Measurements from ENCODE around the gene GLRA3.

DNA sequence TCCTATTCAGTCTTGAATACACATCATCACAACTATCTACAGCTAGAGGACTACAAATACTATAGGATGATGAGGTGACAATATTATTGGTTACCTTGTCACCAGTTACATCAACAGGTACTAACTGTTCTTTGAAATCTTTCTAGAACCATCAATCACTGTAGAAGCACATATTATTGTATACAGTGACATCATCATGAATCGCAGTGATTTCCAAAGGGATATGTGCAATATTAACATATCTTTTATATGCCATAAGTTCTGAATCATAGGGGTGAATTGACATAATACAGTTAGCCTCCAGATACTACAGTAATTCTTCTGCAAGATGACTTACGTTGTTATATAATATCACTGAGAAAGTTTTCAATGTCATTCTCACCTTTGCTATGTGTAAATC, 201.6 kb downstream of the GLRA3 start:
- TF ChIP-seq, protein P1, sequence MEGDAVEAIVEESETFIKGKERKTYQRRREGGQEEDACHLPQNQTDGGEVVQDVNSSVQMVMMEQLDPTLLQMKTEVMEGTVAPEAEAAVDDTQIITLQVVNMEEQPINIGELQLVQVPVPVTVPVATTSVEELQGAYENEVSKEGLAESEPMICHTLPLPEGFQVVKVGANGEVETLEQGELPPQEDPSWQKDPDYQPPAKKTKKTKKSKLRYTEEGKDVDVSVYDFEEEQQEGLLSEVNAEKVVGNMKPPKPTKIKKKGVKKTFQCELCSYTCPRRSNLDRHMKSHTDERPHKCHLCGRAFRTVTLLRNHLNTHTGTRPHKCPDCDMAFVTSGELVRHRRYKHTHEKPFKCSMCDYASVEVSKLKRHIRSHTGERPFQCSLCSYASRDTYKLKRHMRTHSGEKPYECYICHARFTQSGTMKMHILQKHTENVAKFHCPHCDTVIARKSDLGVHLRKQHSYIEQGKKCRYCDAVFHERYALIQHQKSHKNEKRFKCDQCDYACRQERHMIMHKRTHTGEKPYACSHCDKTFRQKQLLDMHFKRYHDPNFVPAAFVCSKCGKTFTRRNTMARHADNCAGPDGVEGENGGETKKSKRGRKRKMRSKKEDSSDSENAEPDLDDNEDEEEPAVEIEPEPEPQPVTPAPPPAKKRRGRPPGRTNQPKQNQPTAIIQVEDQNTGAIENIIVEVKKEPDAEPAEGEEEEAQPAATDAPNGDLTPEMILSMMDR (IDR thresholded peaks at IDR 0.05) = no peak
- TF ChIP-seq POLR2A (IDR thresholded peaks at IDR 0.05) (no peak), EP300 (IDR thresholded peaks at IDR 0.05) (no peak)

All from ovary (tissue), 3 donors.